Upper lobe of left lung (tissue), 6 donors: ENCODE results near the gene CUL2. TPM values are rescaled to one million over a fixed set of nuclear protein-coding genes. Genes with fewer than 3 reads are reported as not detected.

Experiments used
- ATAC-seq, 2 donors: fragments of 200-7000 bp; cut with Tn5 transposase; one replicate each; pipeline ENCODE4 v1.9.1; 2022; ENCODE audit warnings: mild to moderate bottlenecking in 2 of 2, moderate library complexity in 2 of 2; ENCODE audit not compliant: low FRiP score in 2 of 2
- DNase-seq, 2 donors: peaks; one replicate each; pipeline ENCODE4 v3.0.0-alpha.2; 2019 to 2020
- H3K27ac ChIP-seq, 4 donors: fragments of 200-600 bp; sonication (generic); one replicate each; pipeline ENCODE4 v1.5.1; 2016 to 2019
- H3K27me3 ChIP-seq, 4 donors: fragments of 200-600 bp; sonication (generic); one replicate each; pipeline ENCODE4 v1.5.1; 2017 to 2019
- H3K36me3 ChIP-seq, 4 donors: fragments of 200-600 bp; sonication (generic); one replicate each; pipeline ENCODE4 v1.5.1; 2016 to 2019
- H3K4me1 ChIP-seq, 4 donors: fragments of 200-600 bp; sonication (generic); one replicate each; pipeline ENCODE4 v1.5.1; 2018 to 2019
- H3K4me3 ChIP-seq, 4 donors: fragments of 200-600 bp; sonication (generic); one replicate each; pipeline ENCODE4 v1.5.1; 2017 to 2019; ENCODE audit warnings: mild to moderate bottlenecking in 2 of 4, moderate library complexity in 1 of 4
- H3K9me3 ChIP-seq, 4 donors: fragments of 200-600 bp; sonication (generic); one replicate each; pipeline ENCODE4 v1.5.1; 2018 to 2019
- EP300 ChIP-seq, 4 donors: sonication (generic); formaldehyde crosslinking; IDR thresholded peaks; one replicate each; pipeline ENCODE4 v1.5.1; 2017; ENCODE audit warnings: antibody characterized with exemption in 4 of 4, control low read depth in 2 of 4
- POLR2A ChIP-seq, 4 donors: fragments of 450-650 bp; IDR thresholded peaks; one replicate each; pipeline ENCODE4 v1.5.1; 2016 to 2017; ENCODE audit warnings: antibody characterized with exemption in 4 of 4, mild to moderate bottlenecking in 2 of 4
- POLR2AphosphoS5 ChIP-seq, 2 donors: sonication (generic); formaldehyde crosslinking; IDR thresholded peaks; one replicate each; pipeline ENCODE4 v1.5.1; 2017; ENCODE audit warnings: antibody characterized with exemption in 2 of 2
- WGBS, 2 donors: methylation state at CpG; one replicate each; pipeline ENCODE4 v1.1.5; 2017 to 2018; 5-methylcytosine and 5-hydroxymethylcytosine counted together
- total RNA-seq, 6 donors: library from RNA; depleted of rRNA in 4 of 6; stranded (reverse); fragments of >200 nt in 4 of 6; gene quantifications; one replicate each; pipeline versions ENCODE4 v1.1.0 to v1.2.1, GENCODE V29; 2016 to 2021
- TF ChIP-seq, protein P1 (sequence below), 6 experiments: fragments of 450-650 bp in 4 of 6; fragments of 200-600 bp in 2 of 6; sonication (generic) in 2 of 6; IDR thresholded peaks; one replicate each; pipeline ENCODE4 v1.5.1; 2016 to 2019; ENCODE audit warnings: antibody characterized with exemption in 6 of 6
- donor health status: DM: no; HTN: no; CAD: no; lungs with moderate emphysema.
- donor health status: DM: no; HTN: yes; CAD: no; lungs with severe emphysema.

Gene CUL2
- total RNA-seq, 6 donors from 2014 or later: 11.8 to 30.7 (median 19.7) TPM

DNA sequence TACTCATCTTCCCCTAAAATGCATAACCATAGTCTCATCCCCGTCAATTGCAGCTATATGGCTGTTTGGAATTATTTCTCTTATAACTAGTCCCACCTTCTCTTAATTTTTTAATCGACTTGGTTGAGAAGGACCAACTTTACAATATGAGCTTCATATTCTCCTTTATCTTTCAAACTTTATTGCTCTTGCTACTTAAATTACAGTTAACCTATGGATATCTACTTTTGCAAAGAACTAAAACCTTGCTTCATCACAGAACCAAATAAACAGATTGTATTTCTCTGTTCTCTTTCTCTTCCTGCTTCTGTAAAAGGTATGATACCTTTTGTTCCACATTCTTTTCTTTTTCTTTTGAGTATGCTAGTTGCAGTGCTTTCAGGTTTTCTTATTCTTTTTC is 42.6 kb upstream of the CUL2 start:
- Histone ChIP-seq H3K4me1 (peaks cover 10 to 26% (median 18%) of the 10 kb centered on the region in 4 donors), H3K27ac (peak overlapping the region in 1 of 4 donors; percentile 7), H3K36me3 (no peaks in the 10 kb centered on the region), H3K27me3 (no peaks in the 10 kb centered on the region), H3K4me3 (no peak overlapping the region), H3K9me3 (no peaks in the 10 kb centered on the region)
- DNase-seq (no peak), ATAC-seq (no peak)
- 88 to 94% methylated on average over 2 of the region's 2 CpGs for WGBS, 2 donors
- no peak for TF ChIP-seq POLR2AphosphoS5 (IDR thresholded peaks at IDR 0.05)
- TF ChIP-seq EP300 (IDR thresholded peaks at IDR 0.05): no peak

DNA sequence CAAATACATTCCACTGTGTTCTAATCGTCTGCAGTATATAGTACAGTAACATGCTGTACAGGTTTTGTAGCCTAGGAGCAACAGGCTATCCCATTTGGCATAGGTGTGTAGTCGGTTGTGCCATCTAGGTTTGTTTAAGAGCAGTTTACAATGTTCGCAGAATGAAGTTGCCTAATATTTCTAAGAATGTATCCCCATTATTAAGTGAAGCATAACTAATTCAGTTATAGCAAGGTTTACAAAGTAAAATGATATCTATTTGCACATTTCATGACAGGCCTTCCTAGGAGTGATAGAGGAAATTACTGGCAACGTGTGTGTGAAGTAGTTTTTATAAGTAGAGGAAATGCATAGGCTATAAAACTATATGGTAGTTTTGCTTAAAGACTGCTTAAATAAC is 40.5 kb upstream of the CUL2 start:
- Histone ChIP-seq H3K27me3 (no peaks in the 10 kb centered on the region), H3K9me3 (no peaks in the 10 kb centered on the region), H3K36me3 (no peaks in the 10 kb centered on the region), H3K4me3 (no peak overlapping the region), H3K4me1 (peaks cover 12 to 32% (median 22%) of the 10 kb centered on the region in 4 donors), H3K27ac (no peak overlapping the region)
- no peak for ATAC-seq
- WGBS, 2 donors: 53% methylated on average over 4 of the region's 4 CpGs
- DNase-seq: no peak
- no peak for TF ChIP-seq POLR2A (IDR thresholded peaks at IDR 0.05)
- TF ChIP-seq POLR2AphosphoS5 (IDR thresholded peaks at IDR 0.05): no peak

DNA sequence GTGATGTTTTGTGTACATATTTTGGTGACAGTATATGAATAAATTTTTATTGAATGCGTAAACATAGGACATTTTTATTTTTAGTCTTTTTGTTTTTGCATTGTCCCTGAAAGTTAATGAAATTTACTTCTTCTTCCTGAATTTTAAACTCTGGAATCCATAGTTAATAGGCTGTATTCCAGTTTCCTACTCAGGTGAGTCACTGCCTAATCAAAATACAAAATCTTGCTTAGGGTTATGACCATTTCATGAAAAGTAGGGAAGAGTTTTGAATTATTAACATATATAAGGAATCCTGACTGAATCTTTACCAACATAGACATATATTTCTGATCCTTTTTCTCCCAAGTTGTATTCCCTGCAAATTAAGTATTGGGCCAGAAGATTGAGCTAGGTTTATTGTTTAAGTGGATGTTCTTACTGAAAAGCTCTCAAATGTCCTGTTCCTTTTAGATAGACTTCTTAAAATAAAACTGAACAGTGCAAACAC is 39.1 kb upstream of the CUL2 start:
- Histone ChIP-seq H3K4me1 (peaks cover 12 to 32% (median 22%) of the 10 kb centered on the region in 4 donors), H3K27ac (no peak overlapping the region), H3K27me3 (no peaks in the 10 kb centered on the region), H3K36me3 (no peaks in the 10 kb centered on the region), H3K9me3 (no peaks in the 10 kb centered on the region), H3K4me3 (no peak overlapping the region)
- DNase-seq (no peak), ATAC-seq (no peak)
- 93 to 97% methylated on average over 1 of the region's 1 CpG for WGBS, 2 donors
- no peak for TF ChIP-seq EP300 (IDR thresholded peaks at IDR 0.05)
- TF ChIP-seq, protein P1, sequence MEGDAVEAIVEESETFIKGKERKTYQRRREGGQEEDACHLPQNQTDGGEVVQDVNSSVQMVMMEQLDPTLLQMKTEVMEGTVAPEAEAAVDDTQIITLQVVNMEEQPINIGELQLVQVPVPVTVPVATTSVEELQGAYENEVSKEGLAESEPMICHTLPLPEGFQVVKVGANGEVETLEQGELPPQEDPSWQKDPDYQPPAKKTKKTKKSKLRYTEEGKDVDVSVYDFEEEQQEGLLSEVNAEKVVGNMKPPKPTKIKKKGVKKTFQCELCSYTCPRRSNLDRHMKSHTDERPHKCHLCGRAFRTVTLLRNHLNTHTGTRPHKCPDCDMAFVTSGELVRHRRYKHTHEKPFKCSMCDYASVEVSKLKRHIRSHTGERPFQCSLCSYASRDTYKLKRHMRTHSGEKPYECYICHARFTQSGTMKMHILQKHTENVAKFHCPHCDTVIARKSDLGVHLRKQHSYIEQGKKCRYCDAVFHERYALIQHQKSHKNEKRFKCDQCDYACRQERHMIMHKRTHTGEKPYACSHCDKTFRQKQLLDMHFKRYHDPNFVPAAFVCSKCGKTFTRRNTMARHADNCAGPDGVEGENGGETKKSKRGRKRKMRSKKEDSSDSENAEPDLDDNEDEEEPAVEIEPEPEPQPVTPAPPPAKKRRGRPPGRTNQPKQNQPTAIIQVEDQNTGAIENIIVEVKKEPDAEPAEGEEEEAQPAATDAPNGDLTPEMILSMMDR (IDR thresholded peaks at IDR 0.05): no peak
- TF ChIP-seq POLR2AphosphoS5 (IDR thresholded peaks at IDR 0.05): no peak
- no peak for TF ChIP-seq POLR2A (IDR thresholded peaks at IDR 0.05)

DNA sequence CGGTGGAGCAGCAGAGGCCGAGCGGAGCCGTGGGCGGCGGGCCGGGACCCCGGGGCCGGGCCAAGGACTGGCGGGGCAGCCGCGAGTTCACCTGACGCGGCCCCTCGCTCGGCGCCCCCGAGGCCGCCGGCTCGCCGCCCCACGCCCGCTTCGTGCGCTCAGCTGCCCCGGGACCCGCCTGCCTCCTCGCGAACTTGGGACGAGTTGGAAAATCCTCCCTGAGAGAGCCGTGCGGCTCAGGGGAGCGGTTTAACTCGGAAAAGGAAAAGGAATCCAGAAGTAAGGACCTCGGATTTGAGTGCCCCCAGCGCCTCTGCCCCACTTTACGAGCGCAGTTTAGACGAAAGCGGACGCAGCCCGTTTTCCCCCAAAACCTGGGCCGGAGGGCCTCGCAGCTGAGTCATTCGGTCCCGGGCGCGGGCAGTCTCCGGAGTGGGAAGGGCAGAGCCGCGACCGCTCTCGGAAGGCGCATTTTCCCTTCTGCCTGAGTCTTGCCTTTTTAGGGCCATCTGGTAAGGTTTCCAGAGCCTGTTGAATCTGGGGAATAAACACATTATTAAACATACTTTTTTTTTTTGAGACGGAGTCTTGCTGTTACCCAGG is 37.2 kb upstream of the CUL2 start:
- 0 to 1% methylated on average over 6 to 39 of the region's 56 CpGs for WGBS, 2 donors
- no peaks in the 10 kb centered on the region for H3K27me3 ChIP-seq

DNA sequence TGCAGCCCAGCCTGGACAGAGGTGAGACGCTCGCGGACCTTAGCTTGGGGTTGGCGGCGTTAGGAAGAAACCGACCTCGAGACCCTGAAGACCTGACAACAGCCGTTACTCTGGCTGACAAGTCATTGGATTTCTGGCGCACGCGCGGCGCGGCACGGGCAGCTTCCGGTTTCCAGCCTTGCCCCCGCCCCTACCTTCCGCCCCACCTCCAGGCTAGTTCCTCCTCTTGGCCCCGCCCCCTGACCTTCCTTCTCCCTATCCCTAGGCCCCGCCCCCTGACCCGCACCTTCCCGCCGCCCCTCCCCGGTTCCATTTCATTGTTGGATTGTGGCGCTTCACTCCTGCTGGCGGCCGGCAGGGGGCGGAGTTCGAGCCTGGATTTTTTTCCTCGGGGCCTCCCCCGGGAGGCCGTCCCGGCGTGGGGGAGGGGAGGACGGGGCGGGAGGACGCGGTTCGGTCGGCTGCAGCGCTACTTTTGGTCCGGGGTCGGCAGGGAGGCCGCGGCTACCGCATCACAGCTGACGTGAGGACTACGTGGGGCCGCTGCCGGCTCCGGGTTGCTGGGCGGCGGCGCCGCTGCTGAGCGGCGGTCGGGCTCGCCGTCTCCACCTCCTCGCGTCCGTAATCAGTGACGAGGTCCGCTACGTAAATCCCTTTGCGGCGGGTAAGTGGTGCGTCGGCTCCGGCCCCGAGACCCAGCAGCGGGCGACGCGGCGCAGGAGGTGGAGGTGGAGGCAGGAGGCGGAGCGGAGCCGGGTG is 36.6 kb upstream of the CUL2 start, which contains the start of gene CREM:
Gene CREM (plus strand): TSS at position 317 of the 759 bp plus-strand sequence. CDS start 10,990 bp downstream, outside the sequence.
- ATAC-seq: peak; percentile 97 to 99
- no peaks in the 10 kb centered on the region for H3K9me3 ChIP-seq
- H3K27ac ChIP-seq: peak within 1 kb of the TSS; percentile 99 to 100 (median 100)
- no peaks in the 10 kb centered on the region for H3K36me3 ChIP-seq
- peak; percentile 99 to 100 for DNase-seq
- peak within 1 kb of the TSS; percentile 63 to 75 (median 73) for H3K4me3 ChIP-seq
- peaks cover 12 to 38% (median 22%) of the 10 kb centered on the region in 4 donors for H3K4me1 ChIP-seq
- 0 to 1% methylated on average over 28 to 40 of the region's 80 CpGs for WGBS, 2 donors
- TF ChIP-seq POLR2AphosphoS5 (IDR thresholded peaks at IDR 0.05) (peak; percentile 98 to 100), POLR2A (IDR thresholded peaks at IDR 0.05) (peak in 3 of 4 donors; percentile 96 to 100 (median 98)), EP300 (IDR thresholded peaks at IDR 0.05) (peak in 3 of 4 donors; percentile 49 to 89 (median 76))
- TF ChIP-seq, protein P1 (IDR thresholded peaks at IDR 0.05): peak; percentile 93 to 97 (median 94)
- H3K27me3 ChIP-seq: no peaks in the 10 kb centered on the region

More for the DNA sequence above, 37.2 kb upstream of the CUL2 start:
- H3K4me1 ChIP-seq: peaks cover 12 to 38% (median 22%) of the 10 kb centered on the region in 4 donors
- peak overlapping the region; percentile 99 to 100 (median 100) for H3K27ac ChIP-seq
- ATAC-seq (peak in 1 of 2 donors; percentile 59), DNase-seq (peak in 1 of 2 donors; percentile 56)
- peak overlapping the region; percentile 63 to 75 (median 73) for H3K4me3 ChIP-seq
- no peaks in the 10 kb centered on the region for H3K36me3 ChIP-seq
- TF ChIP-seq, protein P1 (IDR thresholded peaks at IDR 0.05): no peak
- TF ChIP-seq POLR2A (IDR thresholded peaks at IDR 0.05) (no peak), POLR2AphosphoS5 (IDR thresholded peaks at IDR 0.05) (no peak)
- H3K9me3 ChIP-seq: no peaks in the 10 kb centered on the region
